Measurements from ENCODE around the gene LMF1. TPM values are rescaled to one million over a fixed set of nuclear protein-coding genes. Genes with fewer than 3 reads are reported as not detected.

The LMF1 gene
- total RNA-seq, 1 donor from 2014 or later = 32.1 TPM

DNA sequence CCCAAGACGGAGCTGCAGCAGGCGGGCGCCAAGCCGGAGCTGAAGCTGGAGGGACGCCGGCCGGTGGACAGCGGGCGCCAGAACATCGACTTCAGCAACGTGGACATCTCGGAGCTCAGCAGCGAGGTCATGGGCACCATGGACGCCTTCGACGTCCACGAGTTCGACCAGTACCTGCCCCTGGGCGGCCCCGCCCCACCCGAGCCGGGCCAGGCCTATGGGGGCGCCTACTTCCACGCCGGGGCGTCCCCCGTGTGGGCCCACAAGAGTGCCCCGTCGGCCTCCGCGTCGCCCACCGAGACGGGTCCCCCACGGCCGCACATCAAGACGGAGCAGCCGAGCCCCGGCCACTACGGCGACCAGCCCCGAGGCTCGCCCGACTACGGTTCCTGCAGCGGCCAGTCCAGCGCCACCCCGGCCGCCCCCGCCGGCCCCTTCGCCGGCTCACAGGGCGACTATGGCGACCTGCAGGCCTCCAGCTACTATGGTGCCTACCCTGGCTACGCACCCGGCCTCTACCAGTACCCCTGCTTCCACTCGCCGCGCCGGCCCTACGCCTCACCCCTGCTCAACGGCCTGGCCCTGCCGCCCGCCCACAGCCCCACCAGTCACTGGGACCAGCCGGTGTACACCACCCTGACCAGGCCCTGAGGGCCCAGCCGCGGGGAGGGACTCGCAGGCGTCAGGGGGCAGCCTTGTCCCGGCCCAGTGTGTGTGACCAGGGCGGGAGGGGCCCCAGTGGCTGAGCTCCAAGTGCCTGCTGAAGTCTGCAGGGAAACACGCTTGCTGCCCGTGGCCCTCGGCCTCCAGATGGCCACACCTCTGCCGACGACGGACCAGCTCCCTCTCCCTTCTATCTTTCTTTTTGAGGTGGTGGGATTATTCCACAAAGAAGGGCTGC lies 14.2 kb upstream of the LMF1 start:
- DNase-seq (ENCODE audit: low spot score) = no peak

DNA sequence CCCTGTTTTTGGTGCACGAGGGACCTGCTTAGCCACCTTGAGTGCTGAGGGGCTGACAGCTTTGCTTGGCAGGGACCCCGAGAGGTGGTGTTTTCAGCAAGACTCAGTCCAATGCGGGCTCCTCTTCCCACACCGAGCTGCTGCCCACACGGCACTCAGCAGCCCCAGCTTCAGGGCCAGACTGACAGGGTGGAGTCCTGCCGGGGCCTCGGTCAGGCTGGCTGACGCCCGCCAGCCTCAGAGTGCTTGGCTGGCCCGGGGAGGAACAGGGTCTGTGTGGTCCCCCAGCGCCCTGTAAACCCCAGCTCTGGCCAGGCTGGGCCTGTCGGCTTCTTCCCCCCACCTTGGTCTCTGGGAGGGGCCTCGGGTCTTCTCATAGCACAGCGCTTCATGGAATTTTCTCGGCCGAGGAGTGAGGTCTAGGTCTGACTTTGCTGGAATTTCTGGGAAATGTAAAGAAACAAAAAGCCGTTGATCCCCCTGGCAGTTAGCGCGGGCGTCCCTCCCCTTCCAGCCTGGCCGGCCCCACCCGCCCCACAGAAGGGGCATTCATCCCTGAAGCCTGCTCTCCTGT lies 13.4 kb upstream of the LMF1 start:
- DNase-seq (ENCODE audit: low spot score) = no peak

GRCh38 chr16:983044-984030 lies 12.6 kb upstream of the LMF1 start:
- no peak for DNase-seq (ENCODE audit: low spot score)

GRCh38 chr16:982145-983043 lies 11.6 kb upstream of the LMF1 start:
- no peak for DNase-seq (ENCODE audit: low spot score)

GRCh38 chr16:981695-982144 lies 10.9 kb upstream of the LMF1 start, which contains the start of gene SOX8:
TSS of gene SOX8 (plus strand) at chr16:981770. CDS start at chr16:981923, 153 bp downstream.
- no peak for DNase-seq (ENCODE audit: low spot score)

GRCh38 chr16:980595-980854 lies 9.7 kb upstream of the LMF1 start:
- no peak for DNase-seq (ENCODE audit: low spot score)

DNA sequence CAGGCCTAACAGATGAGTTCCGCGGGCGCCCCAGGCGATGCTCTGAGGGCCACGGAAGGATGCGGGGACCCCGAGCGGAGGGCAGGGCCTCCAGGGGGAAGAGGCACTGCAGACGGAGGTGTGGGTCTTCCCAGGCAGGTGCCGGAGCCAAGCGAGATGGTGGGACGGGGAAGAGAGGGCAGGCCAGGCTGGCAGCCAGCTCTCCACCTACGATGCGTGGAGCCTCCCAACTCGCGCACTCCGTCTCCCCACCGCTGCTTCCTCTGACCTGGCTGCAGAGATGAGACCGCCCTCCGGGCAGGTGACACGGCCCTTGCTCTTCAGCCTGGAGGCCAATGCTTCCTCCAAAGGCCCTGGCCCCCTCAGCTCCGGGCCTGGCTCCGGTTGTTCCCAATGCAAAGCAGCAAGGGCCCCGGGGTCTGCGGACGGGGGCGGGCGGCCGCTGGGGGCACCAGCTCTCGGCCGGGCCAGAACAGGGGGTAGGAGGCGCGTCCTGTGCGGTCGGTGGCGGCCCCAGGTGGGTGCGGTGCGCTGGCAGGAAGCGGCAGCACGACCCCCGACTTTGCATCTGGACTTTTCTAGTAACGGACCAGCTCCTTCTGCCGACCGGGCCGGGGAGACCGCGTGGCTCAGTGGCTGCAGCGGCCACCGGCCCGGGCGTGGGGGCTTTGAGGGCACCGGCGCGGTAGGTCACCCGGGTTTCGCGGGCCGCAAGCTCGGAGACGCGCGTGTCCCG lies 9.2 kb upstream of the LMF1 start:
- DNase-seq (ENCODE audit: low spot score) = no peak

- DNase-seq (ENCODE audit: low spot score) = no peak
Observed at GRCh38 chr16:979147-979546, 8.4 kb upstream of the LMF1 start.

GRCh38 chr16:978403-978802 lies 7.6 kb upstream of the LMF1 start:
- DNase-seq (ENCODE audit: low spot score) = no peak

DNA sequence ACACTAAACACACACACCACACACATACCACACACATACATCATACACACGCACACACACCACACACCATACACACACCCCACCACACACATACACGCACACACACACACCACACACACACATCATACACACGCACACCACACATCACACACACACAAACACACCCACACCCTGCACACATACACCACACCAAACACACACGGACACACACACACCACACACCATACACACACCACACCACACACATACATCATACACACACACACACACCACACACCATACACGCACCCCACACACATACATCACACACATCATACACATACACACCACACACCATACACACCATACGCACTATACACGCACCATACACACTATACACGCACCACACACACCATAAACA lies 7.1 kb upstream of the LMF1 start:
- no peak for DNase-seq (ENCODE audit: low spot score)

DNA sequence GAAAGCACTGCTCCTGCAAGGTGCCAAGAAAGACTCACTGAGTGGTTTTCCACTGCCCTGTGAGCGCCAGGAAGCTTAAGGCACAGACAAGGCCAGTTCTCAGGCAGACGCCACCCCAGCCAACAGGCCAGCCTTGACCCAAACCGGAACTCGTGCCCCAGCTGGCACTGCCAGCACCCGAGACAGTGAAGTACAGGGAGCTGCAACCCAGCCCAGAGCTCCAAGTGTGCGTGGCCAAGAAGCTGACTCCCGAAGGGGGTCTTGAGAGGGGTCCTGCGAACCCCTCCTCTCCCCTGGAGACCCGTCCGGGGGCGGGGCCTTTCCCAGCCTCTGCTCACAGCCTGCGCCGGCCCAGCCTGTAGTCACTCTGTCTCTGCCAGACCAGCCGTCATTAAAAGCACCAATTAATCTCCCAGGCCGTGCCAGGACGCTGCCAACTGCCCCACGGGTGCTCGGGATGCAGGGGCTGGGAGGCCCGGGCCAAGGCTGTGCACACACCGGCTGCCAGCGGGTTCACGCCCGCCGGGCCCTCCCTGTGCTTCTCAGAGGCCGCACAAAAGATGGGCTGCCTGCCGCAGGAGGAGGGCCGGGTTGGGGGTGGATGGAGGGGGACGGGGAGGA lies 6.4 kb upstream of the LMF1 start:
- no peak for DNase-seq (ENCODE audit: low spot score)

GRCh38 chr16:976389-976931 lies 5.7 kb upstream of the LMF1 start:
- DNase-seq (ENCODE audit: low spot score) = no peak

- no peak for DNase-seq (ENCODE audit: low spot score)
Observed at GRCh38 chr16:975291-975690, 4.5 kb upstream of the LMF1 start.

DNA sequence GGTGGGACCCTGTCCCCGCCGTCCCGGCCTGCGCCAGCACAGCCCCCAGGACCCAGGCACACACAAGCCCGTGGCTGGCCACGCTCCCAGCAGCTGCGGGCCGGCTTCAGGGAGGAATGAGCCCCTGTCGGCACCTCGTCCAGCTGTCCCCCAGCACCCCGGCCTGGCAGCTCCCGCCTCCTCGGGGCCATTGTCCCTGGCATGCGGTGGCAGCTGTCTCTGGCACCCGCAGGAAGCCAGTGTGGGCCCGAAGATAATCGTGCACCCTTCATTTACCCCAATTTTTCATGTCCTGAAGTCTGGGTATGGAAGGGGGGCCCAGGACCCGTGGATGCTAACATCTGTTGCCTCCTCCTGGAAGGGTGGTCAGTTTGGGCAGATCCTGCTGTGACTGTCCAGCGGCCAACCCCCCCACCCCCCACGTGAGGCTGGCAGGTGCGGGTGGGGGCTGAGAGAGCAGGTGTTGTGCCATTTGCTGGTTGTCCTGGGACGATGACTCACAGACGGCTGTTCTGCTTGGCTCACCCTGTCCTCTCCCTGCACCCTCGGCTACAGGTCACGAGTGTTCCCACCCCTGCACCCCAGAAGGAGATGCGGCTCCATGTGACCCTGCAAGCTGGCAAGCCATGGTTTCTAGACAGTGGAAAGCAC lies 4.0 kb upstream of the LMF1 start:
- no peak for DNase-seq (ENCODE audit: low spot score)

- DNase-seq (ENCODE audit: low spot score) = no peak
Observed at GRCh38 chr16:974001-974601, 3.3 kb upstream of the LMF1 start.

- no peak for DNase-seq (ENCODE audit: low spot score)
Observed at GRCh38 chr16:973366-973765, 2.6 kb upstream of the LMF1 start.

DNA sequence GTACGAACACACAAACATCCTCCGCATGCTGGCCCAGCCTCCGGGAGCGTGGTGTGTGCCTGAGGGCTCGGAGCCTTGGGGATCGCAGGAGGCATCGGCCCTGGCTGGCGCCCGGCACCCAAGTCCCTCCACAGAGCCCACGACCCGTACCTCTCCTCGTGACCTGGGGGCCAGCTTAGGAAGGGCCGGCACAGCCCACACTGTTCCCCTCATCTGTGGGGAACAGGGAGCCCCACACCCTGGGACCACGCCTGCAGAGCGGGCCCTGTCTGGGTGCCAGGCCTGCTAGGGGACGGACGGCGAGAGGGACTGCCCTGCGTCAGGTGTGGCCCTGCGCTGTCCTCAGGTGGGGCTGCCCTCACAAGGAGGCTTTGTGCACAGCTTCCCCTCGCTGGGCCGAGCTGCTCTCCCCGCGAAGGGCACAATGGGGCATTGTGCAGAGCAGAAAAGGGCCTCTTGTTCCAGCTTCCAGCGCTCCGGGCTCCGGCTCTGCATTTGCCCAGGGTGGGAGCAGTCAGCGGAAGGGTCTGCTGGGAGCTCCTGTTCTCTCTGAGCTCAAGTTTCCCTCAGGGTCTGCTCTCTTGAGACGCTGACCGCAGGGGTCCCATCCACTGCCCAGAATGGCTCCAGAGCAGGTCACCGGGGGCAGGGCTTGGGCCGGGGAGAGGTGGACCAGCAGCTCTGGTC lies 1.7 kb upstream of the LMF1 start:
- DNase-seq (ENCODE audit: low spot score) = no peak

DNA sequence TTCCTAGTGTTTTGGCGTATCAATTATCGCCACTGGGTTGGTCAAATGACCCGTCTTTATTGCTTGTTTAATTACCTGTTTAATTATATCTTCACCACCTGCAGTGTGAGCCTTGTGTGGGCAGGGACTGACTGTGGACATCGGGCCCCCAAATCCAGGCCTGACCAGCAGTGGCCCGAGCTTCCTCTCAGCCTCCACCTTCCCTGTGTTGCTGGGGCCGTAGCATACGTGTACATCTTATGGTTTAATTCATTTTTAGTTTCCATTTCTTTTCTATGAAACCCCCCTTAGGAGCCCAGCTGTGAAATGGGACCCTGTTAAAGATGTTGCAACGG lies 1.2 kb upstream of the LMF1 start:
- no peak for DNase-seq (ENCODE audit: low spot score)

DNA sequence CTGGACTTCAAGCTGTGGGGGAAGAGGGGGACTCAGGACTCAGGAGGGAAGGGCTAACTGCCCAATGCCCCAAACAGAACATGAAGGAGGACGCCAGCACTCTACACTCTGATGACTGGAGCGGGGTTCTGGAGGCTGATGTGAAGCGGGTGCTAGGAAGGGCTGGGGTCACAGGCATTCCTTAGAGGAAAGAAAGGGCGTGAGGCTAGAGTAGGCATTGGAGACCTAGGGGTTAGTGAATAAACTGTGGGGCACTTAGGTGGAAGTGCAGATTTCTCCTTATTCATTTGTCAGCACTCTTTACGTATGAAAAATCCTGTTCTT lies 760 bp upstream of the LMF1 start:
- DNase-seq (ENCODE audit: low spot score) = no peak
